ENCODE data around the gene TMEM266. TPM values are rescaled to one million over a fixed set of nuclear protein-coding genes. Genes with fewer than 3 reads are reported as not detected.

The TMEM266 gene
- total and polyA plus RNA-seq, 10 donors, result 0.61 to 1.8 (median 1.4) TPM

- H3K27ac ChIP-seq, result peak overlapping the region in 2 of 8 donors; percentile 11 to 42
- H3K4me3 ChIP-seq, result no peak overlapping the region
- no peaks in the 10 kb centered on the region for H3K36me3 ChIP-seq
- intact Hi-C loops (cut with DNase I; ENCODE audit: low total_unique reads), result no loop called here
- no peaks in the 10 kb centered on the region for H3K27me3 ChIP-seq (replicated peaks in 1 of 7)
- peaks cover 7 to 32% (median 20%) of the 10 kb centered on the region in 6 donors for H3K4me1 ChIP-seq
- no peak for DNase-seq
- TF ChIP-seq POLR2A (IDR thresholded peaks at IDR 0.05) (no peak), POLR2AphosphoS5 (IDR thresholded peaks at IDR 0.05) (no peak), CTCF (IDR thresholded peaks at IDR 0.05 in 8 of 11, conservative IDR thresholded peaks at IDR 0.05 in 3 of 11) (no peak)
- 60 to 85% (median 80%) methylated on average over 12 of the region's 12 CpGs for WGBS, 5 donors
- no peaks in the 10 kb centered on the region for H3K9me3 ChIP-seq
Measured at GRCh38 chr15:76162036-76162398, 102.2 kb downstream of the TMEM266 start.

DNA sequence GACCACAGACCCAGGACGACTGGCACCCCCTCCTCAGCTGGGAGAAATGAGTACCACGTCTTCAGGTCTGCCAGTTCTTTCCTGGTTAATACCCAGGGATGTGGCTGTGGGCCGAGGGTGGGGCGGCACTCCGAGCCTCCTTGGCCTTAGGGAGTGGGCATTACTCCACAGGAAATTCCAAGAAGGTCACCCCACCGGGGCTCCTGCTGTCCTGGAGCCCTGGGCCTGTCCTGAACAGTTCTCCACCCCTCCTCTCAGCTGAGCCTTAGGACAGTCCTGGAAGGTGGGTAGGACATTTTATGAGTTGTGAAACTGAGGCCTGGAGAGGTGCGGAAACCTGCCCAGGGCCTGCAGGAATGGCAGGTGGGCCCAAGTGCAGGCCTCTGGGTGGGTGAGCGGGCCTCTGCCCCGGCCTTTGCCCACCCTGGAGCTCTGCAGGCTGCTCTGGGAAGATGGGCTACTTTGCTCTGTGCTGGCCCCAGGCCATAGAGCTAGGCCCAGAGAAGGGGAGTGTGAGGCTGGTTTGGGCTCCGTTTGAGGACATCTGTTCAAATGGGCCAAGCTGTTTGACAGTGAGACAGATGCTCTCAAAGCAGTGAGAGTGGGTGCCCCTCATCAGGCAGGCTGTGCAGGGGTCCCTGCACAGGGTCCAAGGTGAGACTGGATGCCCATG is 103.1 kb downstream of the TMEM266 start:
- no peak for DNase-seq

GRCh38 chr15:76163457-76164295 is 103.9 kb downstream of the TMEM266 start:
- Histone ChIP-seq H3K27ac (peak overlapping the region in 6 of 8 donors; percentile 15 to 60 (median 32)), H3K36me3 (no peaks in the 10 kb centered on the region), H3K27me3 (replicated peaks in 1 of 7) (no peaks in the 10 kb centered on the region), H3K9me3 (no peaks in the 10 kb centered on the region), H3K4me1 (peaks cover 7 to 32% (median 20%) of the 10 kb centered on the region in 6 donors), H3K4me3 (no peak overlapping the region)
- 65 to 85% (median 70%) methylated on average over 15 to 21 of the region's 21 CpGs for WGBS, 5 donors
- TF ChIP-seq POLR2AphosphoS5 (IDR thresholded peaks at IDR 0.05) (peak in 2 of 3 donors; percentile 66 to 77), POLR2A (IDR thresholded peaks at IDR 0.05) (no peak), CTCF (IDR thresholded peaks at IDR 0.05 in 8 of 11, conservative IDR thresholded peaks at IDR 0.05 in 3 of 11) (no peak)
- intact Hi-C loops (cut with DNase I; ENCODE audit: low total_unique reads), result no loop called here
- DNase-seq, result peak; percentile 80

More for the DNA sequence above, 103.1 kb downstream of the TMEM266 start:
- Histone ChIP-seq H3K27ac (peak overlapping the region in 7 of 8 donors; percentile 15 to 60 (median 38)), H3K4me3 (no peak overlapping the region), H3K9me3 (no peaks in the 10 kb centered on the region), H3K4me1 (peaks cover 7 to 32% (median 20%) of the 10 kb centered on the region in 6 donors), H3K27me3 (replicated peaks in 1 of 7) (no peaks in the 10 kb centered on the region), H3K36me3 (no peaks in the 10 kb centered on the region)
- 63 to 77% (median 73%) methylated on average over 5 to 10 of the region's 10 CpGs for WGBS, 5 donors
- intact Hi-C loops (cut with DNase I; ENCODE audit: low total_unique reads), result no loop called here
- TF ChIP-seq POLR2A (IDR thresholded peaks at IDR 0.05) (no peak), CTCF (IDR thresholded peaks at IDR 0.05 in 8 of 11, conservative IDR thresholded peaks at IDR 0.05 in 3 of 11) (no peak), POLR2AphosphoS5 (IDR thresholded peaks at IDR 0.05) (no peak)

DNA sequence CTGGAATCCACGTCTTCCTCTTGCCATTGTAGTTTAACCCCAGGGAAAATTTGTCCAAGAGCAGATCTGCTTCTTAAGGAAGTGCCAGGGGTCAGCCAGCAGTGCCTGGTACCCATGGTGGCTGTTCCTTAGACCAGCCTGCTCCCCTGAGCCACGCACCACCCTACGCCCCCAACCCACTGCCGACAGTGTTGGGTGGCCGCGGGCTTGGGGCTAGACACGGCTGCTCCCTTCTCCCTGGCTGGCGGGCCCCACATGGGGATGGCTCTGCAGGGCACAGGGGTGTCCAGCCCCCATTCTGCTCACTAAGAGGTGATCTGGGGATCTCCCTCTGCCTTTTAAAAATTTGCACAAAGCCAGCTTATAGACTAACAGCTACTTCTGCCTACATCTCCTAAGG is 104.8 kb downstream of the TMEM266 start:
- intact Hi-C loops (cut with DNase I; ENCODE audit: low total_unique reads), result no loop called here
- DNase-seq, result no peak
- 88 to 98% (median 92%) methylated on average over 4 to 8 of the region's 8 CpGs for WGBS, 5 donors

More for the DNA sequence above, 104.8 kb downstream of the TMEM266 start:
- no peaks in the 10 kb centered on the region for H3K9me3 ChIP-seq
- no peak for TF ChIP-seq POLR2A (IDR thresholded peaks at IDR 0.05)
- no peak for TF ChIP-seq POLR2AphosphoS5 (IDR thresholded peaks at IDR 0.05)
- TF ChIP-seq CTCF (IDR thresholded peaks at IDR 0.05 in 8 of 11, conservative IDR thresholded peaks at IDR 0.05 in 3 of 11), result no peak
- no peak overlapping the region for H3K4me3 ChIP-seq
- H3K36me3 ChIP-seq, result no peaks in the 10 kb centered on the region
- no peak overlapping the region for H3K27ac ChIP-seq
- H3K27me3 ChIP-seq (replicated peaks in 1 of 7), result no peaks in the 10 kb centered on the region
- H3K4me1 ChIP-seq, result peaks cover 7 to 38% (median 22%) of the 10 kb centered on the region in 6 donors

Measured in spleen (tissue), 11 donors.